HG03460 (cell line): Measurements from ENCODE around the gene DEGS1.
"Not testable (repeated sequence)": the region's sequence is repeated elsewhere in the genome, so short reads cannot be mapped to it uniquely, and the experiment has no call there.

Experiments
- ATAC-seq: cut with Tn5 transposase; IDR thresholded peaks from one replicate; pipeline ENCODE4 v1.9.1; 2021; ENCODE audit not compliant: unreplicated experiment

The DEGS1 gene

DNA sequence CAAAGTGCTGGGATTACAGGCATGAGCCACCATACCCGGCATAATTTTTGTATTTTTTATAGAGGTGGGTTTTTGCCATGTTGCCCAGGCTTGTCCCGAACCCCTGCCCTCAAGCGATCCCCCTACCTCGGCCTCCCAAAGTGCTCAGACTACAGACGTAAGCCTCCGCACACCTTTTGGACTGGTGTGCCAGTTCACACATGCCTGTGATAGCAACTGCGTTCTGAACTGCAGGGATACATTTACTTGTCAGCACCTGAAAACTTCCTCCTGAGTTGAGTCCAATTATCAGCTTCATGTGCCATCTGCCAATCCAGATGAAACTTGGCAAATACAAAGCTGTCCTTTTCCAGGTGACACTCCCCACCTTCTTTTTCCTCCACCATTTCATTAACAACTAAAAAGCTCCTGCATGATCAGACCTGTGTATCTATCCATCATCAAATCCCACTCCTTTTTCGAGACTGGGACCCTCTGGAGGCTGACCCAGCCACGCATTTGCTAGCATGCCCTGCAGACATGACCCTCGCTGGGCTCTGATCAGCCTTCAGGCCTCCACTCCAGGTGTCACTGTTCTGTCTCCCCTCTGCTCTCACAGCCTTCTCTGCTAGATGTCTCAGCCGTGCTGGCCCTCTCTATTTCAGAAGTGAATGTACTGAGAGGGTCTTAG is 2.1 kb upstream of the DEGS1 start:
- ATAC-seq, result no peak

DNA sequence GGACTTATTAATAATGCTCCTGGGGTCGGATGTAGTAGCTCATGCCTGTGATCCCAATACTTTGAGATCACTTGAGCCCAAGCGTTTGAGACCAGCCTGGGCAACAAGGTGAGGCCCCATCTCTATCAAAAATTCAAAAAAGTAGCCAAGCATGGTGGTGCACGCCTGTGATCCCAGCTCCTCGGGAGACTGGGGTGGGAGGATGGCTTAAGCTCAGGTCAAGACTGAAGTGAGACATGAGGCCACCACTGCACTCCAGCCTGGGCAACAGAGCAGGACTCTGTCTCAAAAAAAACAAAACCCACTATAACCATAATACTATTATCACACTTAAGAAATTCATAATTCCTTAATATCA is 1.6 kb upstream of the DEGS1 start:
- ATAC-seq, result no peak

DNA sequence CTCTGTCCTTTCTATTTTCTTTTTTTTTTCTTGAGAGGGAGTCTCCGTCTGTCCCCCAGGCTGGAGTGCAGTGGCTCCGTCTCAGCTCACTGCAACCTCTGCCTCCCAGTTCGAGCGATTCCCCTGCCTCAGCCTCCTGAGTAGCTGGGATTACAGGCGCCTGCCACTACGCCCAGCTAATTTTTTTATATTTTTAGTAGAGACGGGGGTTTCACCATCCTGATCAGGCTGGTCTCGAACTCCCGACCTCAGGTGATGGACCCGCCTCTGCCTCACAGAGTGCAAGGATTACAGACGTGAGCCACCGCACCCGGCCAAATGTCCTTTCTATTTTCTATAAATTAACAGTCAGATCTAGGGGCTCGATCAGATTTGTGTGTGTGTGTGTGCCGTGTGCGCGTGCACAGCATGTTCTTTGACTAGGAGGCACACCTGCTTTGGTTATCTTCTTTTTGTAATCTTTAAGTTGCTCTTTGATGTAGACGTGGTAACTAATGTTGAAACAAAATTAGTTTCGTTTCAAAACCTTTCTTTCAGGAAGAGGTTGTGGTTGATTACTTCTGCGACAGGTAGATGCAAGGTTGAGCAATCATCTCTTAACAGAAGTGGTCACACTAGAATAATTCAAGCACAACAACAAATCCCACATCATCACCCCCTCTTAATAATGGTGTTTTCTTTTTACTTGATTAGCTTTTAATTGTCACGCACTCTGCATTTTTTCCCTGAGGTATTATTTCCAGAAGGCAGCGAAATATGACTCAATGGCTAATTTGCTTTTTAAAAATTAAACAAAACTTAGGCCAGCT is 779 bp upstream of the DEGS1 start:
- peak; percentile 43 for ATAC-seq

DNA sequence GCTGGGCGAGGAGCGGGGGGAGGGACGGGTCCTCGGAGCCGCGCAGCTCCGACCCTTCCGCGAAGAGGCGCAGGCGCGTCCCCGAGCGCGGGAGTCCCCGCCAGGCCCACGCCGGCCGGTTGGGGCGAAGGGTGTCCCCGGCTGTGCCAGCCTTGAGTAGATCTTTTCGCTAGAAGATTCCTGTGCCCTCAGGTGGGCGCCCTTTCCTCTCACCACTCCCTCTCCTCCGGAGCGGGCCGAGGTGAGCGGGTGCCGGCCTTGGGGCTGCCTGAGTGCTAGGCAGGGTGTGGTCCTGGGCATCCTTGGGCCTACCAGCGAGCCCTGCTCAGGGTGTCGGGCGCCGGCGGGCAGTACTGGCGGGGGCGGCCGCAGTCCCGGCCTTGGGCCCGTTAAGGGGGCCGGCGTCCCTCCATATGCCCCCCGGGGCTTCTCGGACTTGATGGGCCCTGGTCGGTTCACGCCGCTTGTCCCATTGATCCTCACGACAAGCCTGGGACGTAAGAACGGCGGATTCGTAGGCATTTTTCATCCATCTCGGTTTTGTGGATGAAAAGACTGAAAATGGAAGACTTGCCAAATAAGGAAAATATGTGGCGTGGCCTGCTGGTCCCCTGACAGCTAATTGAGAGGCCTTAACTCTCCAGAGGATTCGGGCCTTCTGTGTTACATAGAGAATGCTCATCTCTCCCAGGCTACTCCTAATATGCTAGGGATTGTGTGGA is 712 bp downstream of the DEGS1 start:
- ATAC-seq, result peak; percentile 40

DNA sequence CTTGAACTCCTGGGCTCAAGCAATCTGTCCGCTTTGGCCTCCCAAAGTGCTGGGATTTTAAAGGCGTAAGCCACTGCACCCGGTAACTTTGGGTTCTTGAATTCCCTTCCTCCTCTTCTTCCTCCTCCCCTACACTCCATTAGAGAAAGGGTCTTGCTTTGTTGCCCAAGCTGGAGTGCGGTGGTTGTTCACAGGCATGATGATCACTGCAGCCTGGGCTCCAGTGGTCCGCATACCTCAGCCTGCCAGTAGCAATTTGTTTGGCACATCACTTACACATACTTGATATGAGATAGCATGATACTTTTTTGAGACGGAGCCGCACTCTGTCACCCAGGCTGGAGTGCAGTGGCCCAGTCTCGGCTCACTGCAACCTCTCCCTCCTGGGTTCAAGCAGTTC is 2.2 kb downstream of the DEGS1 start:
- no peak for ATAC-seq

DNA sequence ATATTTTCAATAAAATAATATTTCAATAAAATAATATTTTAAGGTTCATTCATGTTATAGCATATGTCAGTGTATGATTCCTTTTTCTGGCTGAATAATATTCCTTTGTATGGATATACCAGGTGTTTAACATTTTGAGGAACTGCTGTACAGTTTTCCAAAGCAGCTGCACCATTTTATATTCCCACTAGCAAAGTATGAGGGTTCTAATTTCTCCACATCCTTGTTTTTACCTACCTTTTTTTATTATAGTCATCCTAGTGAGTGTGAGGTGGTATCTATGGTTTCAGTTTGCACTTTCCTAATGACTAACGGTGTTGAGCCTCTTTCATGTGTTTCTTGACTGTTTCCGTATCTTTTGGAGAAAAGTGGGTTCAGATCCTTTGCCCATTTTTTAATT is 5.2 kb downstream of the DEGS1 start:
- no peak for ATAC-seq

DNA sequence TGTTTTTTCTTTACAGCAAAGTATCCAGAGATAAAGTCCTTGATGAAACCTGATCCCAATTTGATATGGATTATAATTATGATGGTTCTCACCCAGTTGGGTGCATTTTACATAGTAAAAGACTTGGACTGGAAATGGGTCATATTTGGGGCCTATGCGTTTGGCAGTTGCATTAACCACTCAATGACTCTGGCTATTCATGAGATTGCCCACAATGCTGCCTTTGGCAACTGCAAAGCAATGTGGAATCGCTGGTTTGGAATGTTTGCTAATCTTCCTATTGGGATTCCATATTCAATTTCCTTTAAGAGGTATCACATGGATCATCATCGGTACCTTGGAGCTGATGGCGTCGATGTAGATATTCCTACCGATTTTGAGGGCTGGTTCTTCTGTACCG is 6.5 kb downstream of the DEGS1 start:
- no peak for ATAC-seq

DNA sequence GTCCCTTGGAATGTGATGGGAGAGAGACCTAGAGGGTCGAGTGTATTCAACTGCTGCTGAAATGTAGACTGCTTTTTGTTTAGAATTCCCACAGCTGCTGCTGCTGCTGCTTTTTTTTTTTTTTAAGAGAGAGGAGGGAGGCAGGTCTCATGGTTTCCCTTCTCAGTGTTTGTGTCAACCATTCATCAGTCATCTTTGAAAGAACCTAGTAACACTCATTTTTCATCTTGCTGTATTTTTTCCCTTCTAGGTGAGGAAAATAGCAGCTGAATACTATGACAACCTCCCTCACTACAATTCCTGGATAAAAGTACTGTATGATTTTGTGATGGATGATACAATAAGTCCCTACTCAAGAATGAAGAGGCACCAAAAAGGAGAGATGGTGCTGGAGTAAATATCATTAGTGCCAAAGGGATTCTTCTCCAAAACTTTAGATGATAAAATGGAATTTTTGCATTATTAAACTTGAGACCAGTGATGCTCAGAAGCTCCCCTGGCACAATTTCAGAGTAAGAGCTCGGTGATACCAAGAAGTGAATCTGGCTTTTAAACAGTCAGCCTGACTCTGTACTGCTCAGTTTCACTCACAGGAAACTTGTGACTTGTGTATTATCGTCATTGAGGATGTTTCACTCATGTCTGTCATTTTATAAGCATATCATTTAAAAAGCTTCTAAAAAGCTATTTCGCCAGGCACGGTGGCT is 9.2 kb downstream of the DEGS1 start:
- ATAC-seq, result no peak

DNA sequence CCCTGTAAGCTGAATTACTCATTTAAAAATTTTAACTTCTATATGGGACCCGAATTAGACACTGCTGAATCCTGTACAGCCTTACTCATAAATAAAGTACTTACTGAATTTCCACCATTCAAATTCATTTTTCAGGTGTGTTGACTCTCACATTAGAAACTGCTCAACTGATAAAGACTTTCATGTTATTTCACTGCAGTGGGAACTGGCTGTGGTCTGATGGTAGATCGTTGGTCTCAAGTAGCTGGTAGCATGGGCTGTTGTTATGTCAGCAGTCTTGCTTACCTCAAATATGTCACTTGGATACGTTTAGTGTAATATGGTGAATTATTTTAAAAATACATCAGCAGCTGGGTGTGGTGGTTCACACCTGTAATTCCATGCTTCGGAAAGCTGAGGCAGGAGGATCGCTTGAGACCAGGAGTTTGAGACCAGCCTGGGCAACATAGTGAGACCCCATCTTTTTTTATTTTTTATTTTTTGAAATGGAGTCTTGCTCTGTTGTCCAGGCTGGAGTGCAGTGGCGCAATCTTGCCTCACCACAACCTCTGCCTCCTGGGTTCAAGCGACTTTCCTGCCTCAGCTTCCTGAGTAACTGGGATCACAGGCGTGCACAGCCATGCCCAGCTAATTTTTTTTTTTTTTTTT is 10.4 kb downstream of the DEGS1 start:
- no peak for ATAC-seq

DNA sequence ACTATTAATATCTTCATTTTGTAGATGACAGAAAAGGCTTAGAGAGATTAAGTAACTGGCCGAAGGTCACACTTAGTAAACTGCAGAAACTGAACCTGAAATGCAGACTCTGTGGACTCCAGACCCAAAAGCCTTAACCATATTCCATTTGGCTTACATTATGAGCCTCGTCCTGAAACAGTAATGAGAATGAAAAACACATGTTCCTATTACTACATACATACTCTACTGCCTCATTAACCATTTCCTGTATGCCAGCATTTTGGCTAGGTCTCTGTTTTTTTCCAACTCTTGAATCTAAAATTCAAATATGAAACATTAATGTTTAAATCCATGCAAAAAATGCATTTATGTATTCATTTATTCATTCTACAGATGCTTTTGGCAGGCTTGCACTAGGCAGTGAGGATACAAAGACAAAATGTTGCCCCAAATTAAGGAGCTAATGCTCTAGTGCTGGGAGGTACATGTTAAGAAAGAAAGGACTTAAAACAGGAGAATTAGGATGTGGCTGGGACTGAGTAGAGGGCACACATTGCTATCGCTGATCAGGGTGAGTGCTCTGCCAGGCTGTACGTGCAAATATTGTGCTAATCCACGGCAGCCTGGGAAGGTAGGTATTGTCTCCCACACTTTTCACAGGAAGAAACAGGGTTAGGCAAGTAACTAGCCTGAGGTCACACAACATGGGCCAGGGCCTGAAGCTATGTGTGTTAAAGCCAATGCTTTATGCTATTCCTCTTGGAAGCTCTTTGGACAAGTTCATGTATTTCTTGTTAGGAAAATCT is 14.0 kb downstream of the DEGS1 start:
- ATAC-seq, result no peak

DNA sequence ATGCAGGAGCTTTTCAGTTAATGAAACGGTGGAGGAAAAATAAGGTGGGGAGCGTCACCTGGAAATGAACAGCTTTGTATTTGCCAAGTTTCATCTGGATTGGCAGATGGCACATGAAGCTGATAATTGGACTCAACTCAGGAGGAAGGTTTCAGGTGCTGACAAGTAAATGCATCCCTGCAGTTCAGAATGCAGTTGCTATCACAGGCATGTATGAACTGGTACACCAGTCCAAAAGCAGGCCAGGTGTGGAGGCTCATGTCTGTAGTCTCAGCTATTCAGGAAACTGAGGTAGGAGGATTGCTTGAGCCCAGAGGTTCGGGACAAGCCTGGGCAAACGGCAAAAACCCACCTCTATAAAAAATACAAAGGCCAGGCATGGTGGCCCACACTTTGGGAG is 15.5 kb downstream of the DEGS1 start:
- ATAC-seq, result no peak

DNA sequence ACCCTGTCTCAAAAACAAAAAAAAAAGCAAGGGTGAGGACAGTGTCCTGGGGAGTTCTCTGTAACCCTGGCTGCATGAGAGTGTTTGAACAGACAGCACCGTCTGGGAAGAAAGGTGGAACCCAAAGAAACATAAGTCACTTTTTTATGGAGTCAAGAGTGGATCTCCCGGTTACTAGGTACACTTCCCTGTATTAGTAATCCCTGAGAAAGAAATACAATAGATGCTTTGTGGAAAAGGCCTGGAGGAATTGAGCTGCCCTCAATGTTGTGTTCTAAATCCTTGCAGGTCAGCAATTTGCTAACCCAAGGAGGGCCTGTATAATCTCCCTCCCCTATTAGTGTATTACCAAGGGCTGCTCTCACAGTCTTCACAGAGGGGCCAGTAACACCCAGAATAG is 16.6 kb downstream of the DEGS1 start:
- no peak for ATAC-seq

DNA sequence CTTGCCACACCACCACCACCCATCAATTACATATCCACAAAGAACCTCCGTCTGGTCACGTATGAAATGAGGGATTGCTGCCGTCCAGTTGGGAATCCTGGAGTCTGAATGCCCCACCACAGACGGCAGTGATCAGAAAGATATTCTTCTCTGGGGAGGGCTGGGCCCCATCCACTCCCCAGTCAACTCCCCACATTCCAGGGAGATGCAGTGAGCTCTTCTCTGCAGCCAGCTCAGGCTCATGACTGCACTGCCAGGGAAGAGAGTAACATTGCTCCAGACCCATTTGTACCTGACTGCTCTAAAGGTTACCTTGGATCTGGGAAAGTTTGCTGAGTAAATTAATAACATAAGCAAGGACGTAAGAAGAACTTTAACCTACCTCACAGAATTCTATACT is 18.3 kb downstream of the DEGS1 start:
- no peak for ATAC-seq

DNA sequence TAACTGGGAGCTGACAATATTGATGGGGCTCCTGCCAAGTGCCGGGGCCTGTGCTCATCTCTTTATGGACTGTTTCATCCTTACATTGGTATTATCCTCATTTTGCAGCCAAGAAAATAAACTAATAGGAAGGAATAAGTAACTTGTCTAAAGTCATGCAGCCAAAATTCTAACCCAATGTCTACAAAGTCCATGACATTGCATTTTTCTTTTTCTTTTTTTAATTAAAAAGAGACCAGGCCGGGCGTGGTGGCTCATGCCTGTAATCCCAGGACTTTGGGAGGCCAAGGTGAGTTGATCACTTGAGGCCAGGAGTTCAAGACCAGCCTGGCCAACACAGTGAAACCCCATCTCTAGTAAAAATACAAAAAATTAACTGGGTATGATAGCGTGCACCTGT is 18.8 kb downstream of the DEGS1 start:
- no peak for ATAC-seq

DNA sequence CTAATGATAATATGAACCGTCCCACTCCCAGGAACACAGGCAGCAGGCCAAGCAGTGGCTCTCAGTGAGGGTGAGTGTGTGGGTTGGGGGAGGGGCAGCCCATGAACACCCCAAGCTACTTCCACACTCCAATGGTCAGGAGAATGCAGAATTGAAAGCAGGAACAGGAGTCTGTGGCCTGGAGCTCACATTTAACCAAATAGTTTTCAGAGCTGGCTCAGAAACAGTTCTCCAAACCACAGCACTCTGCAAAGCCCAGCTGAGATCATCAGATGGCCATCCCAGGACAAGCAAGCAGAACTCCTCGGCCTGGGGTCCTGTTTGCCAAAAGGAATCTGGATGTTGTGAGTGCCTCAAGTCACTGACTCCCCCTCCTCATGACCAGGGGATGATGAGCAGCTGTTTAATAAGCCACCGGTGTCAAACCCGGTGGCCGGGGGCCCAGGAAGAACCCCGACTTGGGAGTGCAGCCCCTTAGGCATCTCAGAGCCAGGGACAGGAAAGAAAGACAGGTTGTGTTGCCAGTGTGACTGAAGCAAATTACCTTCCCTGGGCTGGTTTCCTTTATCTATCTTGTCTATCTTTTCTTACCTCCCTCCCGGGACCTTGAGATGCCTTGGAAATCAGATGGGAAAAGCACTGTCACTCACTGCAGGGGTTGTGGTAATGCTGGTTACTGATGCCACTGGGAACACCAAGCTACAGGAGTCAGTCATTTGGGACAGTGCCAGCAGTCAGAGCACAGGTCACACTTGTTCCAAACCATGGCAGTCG is 20.4 kb downstream of the DEGS1 start:
- peak; percentile 54 for ATAC-seq

DNA sequence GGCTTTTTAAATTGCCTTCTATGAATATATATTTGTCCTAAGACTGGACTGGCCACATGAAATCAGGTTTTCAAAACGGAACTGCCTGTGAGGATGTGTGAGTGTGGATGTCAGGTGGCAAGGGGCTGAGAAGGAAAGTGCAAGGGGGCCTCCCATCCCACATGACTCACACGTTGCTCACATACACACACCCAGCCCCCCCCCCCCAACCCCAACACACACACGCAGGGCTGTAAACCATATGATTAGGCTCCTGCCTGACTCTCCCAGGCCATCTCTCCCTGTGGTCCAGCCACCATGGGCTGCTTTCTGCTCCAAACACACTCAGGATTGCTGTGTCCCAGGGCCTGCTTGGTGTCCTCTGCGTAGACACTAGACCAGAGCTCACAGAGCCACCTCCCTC is 22.4 kb downstream of the DEGS1 start:
- ATAC-seq, result peak; percentile 42

DNA sequence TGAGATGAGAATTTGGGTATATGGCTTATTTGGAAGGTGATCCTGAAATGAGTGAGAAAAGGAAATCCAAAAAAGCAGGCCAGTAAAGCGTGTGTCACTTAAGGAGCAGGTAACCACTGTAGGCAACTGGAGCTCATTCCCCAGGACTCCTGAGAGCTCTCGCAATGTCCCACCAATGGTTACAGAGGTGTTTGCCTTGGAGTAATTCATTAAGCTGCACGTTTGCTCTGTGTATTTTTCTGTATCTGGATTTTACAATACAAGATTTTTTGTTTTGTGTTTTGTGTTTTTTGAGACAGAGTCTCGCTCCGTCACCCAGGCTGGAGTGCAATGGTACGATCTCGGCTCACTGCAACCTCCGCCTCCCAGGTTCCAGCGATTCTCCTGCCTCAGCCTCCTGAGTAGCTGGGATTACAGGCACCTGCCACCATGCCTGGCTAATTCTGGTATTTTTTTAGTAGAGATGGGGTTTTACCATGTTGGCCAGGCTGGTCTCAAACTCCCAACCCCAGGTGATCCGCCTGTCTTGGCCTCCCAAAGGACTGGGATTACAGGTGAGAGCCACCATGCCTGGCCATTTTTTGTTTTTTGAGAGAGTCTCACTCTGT is 23.0 kb downstream of the DEGS1 start:
- ATAC-seq, result not testable (repeated sequence)

DNA sequence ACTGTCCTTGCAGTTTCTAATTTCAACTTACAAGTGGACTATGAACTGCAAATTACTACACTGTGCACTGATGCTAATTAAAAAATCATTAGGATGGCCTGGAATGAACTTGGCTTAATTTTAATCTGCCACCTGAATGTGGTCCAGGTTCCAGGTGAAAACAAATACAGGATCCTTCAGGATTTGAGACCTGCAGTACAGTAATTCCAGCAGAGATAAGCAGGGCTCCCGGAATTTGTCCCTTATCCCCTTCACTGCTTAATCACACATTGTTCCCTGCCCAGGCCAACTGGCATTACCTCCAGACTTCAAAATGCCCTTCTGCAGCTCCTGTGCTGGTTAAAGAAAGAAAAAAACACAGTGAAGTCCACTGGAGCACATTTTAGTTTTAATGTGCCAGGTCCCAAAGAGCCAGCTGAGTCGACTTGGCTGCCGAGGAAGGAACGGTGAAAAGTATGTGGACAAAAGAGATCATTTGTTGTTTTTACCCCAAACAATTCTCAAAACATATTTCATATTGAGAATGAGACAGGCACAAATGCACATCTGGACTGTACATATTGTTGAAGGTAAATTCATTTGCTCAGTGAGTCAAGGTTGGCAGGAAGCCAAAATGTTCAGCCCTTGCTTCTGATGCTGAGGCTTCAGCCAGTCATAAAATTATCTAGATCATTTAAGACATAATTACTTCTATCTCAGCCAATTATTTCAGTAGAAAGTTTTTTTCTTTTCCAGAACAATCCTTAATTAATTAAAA is 28.3 kb downstream of the DEGS1 start:
- no peak for ATAC-seq
